ENCODE results near the gene KANK2. TPM values are rescaled to one million over a fixed set of nuclear protein-coding genes. Genes with fewer than 3 reads are reported as not detected.
A peak's percentile ranks its signal among the peaks of the same experiment; 100 is the strongest.

KANK2 gene
- total and polyA plus RNA-seq, 2 of the 13 experiments (the other 11 are each of a cell fraction or from before 2014, with no cell fraction given), result 5.7 to 12.9 TPM

DNA sequence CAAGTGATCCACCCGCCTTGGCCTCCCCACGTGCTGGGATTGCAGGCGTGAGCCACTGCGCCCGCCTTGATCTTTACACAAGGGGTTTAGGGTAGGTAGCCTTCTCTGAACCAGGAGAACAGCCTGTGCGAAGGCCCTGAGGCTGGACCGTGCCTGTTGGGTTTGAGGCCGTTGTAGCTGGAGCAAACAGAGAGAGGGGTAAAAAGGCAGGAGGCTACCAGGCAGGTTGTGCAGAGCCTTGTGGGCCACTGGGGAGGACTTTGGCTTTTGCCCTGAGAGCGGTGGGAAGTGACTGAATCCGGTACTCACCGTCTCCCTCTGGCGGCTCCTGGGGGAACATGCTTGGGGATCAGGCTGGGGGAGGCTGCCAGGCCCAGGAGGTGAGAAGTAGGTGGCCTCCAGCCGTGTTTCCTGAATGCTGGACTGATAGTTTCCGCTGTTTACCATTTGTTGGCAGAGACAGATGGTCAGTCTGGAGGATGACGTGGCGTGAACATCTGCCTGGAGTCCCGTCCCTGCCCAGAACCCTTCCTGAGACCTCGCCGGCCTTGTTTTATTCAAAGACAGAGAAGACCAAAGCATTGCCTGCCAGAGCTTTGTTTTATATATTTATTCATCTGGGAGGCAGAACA is 66.4 kb downstream of the KANK2 start (continued):
- TF ChIP-seq EED (CRISPR knock-in tag; IDR thresholded peaks at IDR 0.05), result no peak
- no peak for TF ChIP-seq ZNF83 (CRISPR knock-in tag; IDR thresholded peaks at IDR 0.05; ENCODE audit: borderline replicate concordance)
- no peak for TF ChIP-seq JUN (CRISPR knock-in tag; IDR thresholded peaks at IDR 0.05)
- TF ChIP-seq, protein P1, sequence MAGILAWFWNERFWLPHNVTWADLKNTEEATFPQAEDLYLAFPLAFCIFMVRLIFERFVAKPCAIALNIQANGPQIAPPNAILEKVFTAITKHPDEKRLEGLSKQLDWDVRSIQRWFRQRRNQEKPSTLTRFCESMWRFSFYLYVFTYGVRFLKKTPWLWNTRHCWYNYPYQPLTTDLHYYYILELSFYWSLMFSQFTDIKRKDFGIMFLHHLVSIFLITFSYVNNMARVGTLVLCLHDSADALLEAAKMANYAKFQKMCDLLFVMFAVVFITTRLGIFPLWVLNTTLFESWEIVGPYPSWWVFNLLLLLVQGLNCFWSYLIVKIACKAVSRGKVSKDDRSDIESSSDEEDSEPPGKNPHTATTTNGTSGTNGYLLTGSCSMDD (CRISPR knock-in tag; IDR thresholded peaks at IDR 0.05), result no peak
- no peak for TF ChIP-seq ZNF737 (CRISPR knock-in tag; IDR thresholded peaks at IDR 0.05; ENCODE audit: borderline replicate concordance)
- TF ChIP-seq, protein P2, sequence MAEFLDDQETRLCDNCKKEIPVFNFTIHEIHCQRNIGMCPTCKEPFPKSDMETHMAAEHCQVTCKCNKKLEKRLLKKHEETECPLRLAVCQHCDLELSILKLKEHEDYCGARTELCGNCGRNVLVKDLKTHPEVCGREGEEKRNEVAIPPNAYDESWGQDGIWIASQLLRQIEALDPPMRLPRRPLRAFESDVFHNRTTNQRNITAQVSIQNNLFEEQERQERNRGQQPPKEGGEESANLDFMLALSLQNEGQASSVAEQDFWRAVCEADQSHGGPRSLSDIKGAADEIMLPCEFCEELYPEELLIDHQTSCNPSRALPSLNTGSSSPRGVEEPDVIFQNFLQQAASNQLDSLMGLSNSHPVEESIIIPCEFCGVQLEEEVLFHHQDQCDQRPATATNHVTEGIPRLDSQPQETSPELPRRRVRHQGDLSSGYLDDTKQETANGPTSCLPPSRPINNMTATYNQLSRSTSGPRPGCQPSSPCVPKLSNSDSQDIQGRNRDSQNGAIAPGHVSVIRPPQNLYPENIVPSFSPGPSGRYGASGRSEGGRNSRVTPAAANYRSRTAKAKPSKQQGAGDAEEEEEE (CRISPR knock-in tag; IDR thresholded peaks at IDR 0.05; ENCODE audit: borderline replicate concordance), result no peak
- TF ChIP-seq, protein P3, sequence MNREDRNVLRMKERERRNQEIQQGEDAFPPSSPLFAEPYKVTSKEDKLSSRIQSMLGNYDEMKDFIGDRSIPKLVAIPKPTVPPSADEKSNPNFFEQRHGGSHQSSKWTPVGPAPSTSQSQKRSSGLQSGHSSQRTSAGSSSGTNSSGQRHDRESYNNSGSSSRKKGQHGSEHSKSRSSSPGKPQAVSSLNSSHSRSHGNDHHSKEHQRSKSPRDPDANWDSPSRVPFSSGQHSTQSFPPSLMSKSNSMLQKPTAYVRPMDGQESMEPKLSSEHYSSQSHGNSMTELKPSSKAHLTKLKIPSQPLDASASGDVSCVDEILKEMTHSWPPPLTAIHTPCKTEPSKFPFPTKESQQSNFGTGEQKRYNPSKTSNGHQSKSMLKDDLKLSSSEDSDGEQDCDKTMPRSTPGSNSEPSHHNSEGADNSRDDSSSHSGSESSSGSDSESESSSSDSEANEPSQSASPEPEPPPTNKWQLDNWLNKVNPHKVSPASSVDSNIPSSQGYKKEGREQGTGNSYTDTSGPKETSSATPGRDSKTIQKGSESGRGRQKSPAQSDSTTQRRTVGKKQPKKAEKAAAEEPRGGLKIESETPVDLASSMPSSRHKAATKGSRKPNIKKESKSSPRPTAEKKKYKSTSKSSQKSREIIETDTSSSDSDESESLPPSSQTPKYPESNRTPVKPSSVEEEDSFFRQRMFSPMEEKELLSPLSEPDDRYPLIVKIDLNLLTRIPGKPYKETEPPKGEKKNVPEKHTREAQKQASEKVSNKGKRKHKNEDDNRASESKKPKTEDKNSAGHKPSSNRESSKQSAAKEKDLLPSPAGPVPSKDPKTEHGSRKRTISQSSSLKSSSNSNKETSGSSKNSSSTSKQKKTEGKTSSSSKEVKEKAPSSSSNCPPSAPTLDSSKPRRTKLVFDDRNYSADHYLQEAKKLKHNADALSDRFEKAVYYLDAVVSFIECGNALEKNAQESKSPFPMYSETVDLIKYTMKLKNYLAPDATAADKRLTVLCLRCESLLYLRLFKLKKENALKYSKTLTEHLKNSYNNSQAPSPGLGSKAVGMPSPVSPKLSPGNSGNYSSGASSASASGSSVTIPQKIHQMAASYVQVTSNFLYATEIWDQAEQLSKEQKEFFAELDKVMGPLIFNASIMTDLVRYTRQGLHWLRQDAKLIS (CRISPR knock-in tag; IDR thresholded peaks at IDR 0.05), result no peak
- 0 out of 4 replicates have a peak, but pooled peaks of 1 of the 2 experiments have one; percentile 25 for TF ChIP-seq KLF16 (CRISPR knock-in tag; IDR thresholded peaks at IDR 0.05)
- no peak for TF ChIP-seq ZNF333 (CRISPR knock-in tag; IDR thresholded peaks at IDR 0.05; ENCODE audit: borderline replicate concordance)
- TF ChIP-seq MEIS2 (CRISPR knock-in tag; IDR thresholded peaks at IDR 0.05), result no peak
- TF ChIP-seq, protein P4, sequence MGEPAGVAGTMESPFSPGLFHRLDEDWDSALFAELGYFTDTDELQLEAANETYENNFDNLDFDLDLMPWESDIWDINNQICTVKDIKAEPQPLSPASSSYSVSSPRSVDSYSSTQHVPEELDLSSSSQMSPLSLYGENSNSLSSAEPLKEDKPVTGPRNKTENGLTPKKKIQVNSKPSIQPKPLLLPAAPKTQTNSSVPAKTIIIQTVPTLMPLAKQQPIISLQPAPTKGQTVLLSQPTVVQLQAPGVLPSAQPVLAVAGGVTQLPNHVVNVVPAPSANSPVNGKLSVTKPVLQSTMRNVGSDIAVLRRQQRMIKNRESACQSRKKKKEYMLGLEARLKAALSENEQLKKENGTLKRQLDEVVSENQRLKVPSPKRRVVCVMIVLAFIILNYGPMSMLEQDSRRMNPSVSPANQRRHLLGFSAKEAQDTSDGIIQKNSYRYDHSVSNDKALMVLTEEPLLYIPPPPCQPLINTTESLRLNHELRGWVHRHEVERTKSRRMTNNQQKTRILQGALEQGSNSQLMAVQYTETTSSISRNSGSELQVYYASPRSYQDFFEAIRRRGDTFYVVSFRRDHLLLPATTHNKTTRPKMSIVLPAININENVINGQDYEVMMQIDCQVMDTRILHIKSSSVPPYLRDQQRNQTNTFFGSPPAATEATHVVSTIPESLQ (CRISPR knock-in tag; conservative IDR thresholded peaks at IDR 0.05), result no peak
- peak; percentile 85 for TF ChIP-seq SALL1 (CRISPR knock-in tag; IDR thresholded peaks at IDR 0.05)
- TF ChIP-seq E2F5 (CRISPR knock-in tag; conservative IDR thresholded peaks at IDR 0.05), result no peak

Measured in HepG2 (cell line).